ENCODE results near the gene HDHD5.

Gene HDHD5

DNA sequence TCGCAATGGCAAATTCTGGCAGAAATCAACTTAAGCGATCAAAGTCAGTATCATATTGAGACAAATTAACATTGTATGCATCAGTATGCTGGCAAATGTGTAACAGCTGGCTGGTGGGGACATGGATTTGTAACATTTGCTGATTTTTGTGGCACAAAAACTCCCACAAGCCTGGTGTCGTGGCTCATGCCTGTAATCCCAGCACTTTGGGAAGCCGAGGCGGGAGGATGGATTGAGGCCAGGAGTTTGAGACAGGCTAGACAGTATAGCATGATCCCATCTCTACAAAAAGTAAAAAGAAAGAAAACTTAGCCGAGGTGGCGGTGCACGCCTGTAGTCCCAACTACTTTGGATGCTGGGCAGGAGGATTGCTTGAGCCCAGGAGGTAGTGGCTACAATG is 17.6 kb upstream of the HDHD5 start:
- intact Hi-C loops (cut with DNase I; ENCODE audit: low total_unique reads), result no loop called here

GRCh38 chr22:17172029-17172833 is 13.2 kb upstream of the HDHD5 start:
- peaks cover 0 to 23% (median 18%) of the 10 kb centered on the region in 4 donors for H3K4me1 ChIP-seq
- peak overlapping the region; percentile 61 to 91 for H3K4me3 ChIP-seq
- no peak for TF ChIP-seq CTCF (IDR thresholded peaks at IDR 0.05)
- H3K36me3 ChIP-seq, result no peaks in the 10 kb centered on the region
- H3K27me3 ChIP-seq, result no peaks in the 10 kb centered on the region
- no peak for DNase-seq
- intact Hi-C loops (cut with DNase I; ENCODE audit: low total_unique reads), result loop anchor here (5.0 kb wide), 1 partner anchor 85 kb away; no protein-coding TSS in a partner anchor
- peak overlapping the region; percentile 89 to 93 for H3K27ac ChIP-seq
- H3K9me3 ChIP-seq, result no peaks in the 10 kb centered on the region

More for the DNA sequence above, 17.6 kb upstream of the HDHD5 start:
- Histone ChIP-seq H3K4me3 (no peak overlapping the region), H3K9me3 (no peaks in the 10 kb centered on the region), H3K27ac (no peak overlapping the region), H3K4me1 (peaks cover 0 to 10% (median 8%) of the 10 kb centered on the region in 4 donors), H3K36me3 (no peaks in the 10 kb centered on the region), H3K27me3 (no peaks in the 10 kb centered on the region)
- DNase-seq, result no peak
- TF ChIP-seq CTCF (IDR thresholded peaks at IDR 0.05), result no peak

DNA sequence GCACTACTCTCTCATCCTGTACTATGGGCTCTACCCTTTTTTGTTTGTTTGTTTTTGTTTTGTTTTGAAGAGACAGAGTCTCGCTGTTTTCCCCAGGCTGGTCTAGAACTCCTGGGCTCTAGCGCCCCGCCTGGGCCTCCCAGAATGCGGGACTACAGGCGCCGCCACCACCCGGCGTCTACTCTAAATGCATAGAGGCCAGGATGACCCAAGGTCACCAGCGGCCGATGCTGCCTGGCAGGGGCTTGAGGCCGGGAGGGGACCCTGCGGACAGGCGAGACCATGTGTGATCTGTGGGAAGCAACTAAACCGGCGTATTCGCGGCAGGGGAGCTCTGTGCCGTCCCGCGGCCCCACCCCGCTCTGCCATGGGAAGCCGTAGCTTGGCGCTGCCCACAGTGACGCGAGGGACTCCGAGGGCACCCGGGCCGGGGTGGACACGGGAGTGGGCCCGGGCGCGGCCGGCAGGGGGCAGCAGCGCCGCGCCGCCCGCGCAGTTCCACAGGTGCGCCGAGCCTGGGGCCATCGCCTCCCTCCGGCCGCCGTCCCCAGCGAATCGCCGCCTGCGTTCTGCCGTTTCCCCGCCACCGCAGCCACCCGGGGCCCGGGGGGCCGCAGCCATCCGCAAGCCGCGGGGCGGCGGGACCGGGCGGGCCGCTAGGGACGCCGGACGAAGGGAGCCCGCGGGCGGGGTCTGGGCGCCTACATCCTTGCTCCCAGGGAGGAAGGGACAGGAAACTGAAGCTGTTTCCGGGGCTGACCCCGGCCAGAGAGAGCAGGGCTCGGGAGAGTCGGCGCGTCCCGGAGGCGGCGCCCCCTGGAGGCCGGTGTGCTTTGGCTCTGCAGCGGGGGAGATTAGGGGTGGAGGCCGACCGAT is 12.3 kb upstream of the HDHD5 start:
- TF ChIP-seq CTCF (IDR thresholded peaks at IDR 0.05), result peak; percentile 66 to 92
- H3K27me3 ChIP-seq, result no peaks in the 10 kb centered on the region
- H3K4me1 ChIP-seq, result peaks cover 0 to 24% (median 19%) of the 10 kb centered on the region in 4 donors
- H3K36me3 ChIP-seq, result no peaks in the 10 kb centered on the region
- H3K9me3 ChIP-seq, result no peaks in the 10 kb centered on the region
- intact Hi-C loops (cut with DNase I; ENCODE audit: low total_unique reads), result loop anchor here (5.0 kb wide), 1 partner anchor 84 kb away; no protein-coding TSS in a partner anchor
- DNase-seq, result peak; percentile 83 to 93
- H3K4me3 ChIP-seq, result peak overlapping the region; percentile 61 to 91
- peak overlapping the region; percentile 89 to 93 for H3K27ac ChIP-seq

DNA sequence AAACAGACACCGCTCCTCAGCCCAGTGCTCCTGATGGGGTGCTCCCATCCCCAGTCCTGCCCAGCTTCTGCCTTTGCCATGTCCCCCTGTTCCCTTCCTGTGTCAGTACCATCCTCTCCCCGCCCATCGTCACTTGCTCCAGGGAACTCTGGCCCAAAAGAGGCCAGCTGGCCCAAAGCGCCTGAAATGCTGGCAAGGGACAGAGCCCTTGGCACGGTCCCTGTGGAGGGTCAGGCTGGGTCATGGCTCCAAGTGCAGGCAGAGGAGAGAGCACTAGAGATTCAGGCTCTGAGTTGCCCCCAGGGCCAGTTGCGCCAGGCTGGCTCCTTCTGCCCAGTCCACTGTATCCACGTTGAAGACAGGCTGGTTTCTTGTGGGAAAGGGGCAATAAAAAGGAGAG is 8.4 kb upstream of the HDHD5 start:
- H3K27ac ChIP-seq, result peak overlapping the region; percentile 32 to 41
- no peak overlapping the region for H3K4me3 ChIP-seq
- TF ChIP-seq CTCF (IDR thresholded peaks at IDR 0.05), result no peak
- H3K36me3 ChIP-seq, result no peaks in the 10 kb centered on the region
- DNase-seq, result peak in 1 of 2 donors; percentile 81
- H3K4me1 ChIP-seq, result peaks cover 0 to 22% (median 18%) of the 10 kb centered on the region in 4 donors
- no peaks in the 10 kb centered on the region for H3K27me3 ChIP-seq
- H3K9me3 ChIP-seq, result no peaks in the 10 kb centered on the region
- intact Hi-C loops (cut with DNase I; ENCODE audit: low total_unique reads), result no loop called here

DNA sequence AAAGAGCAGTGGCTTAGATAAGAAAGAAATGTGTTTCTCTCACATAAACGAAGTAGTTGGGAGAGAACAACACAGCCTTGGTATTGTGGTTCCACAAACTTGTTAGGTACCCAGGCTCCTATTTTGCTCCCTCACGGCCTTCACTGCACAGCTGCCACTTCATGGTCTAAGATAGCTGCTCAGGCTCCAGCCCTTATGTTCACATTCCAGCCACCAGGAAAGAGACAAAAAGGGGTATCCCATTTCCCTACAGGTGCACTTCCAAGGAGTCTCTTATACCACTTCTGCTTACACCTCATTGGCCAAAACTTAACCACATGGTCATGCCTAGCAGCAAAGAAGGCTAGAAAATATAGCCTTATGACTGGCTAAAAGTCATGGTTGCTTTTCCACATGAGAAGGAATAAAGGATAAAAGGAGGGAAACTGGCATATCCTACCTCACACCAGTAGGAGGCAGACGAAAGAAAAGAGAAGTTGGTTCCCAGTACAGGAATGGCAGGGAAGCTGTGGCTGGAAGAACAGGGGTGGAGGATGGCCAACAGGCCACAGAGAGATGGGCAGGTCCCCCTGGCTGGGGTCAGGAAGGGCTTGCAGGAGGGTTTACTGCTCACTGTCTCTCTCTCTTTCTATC is 5.4 kb upstream of the HDHD5 start:
- Histone ChIP-seq H3K27me3 (no peaks in the 10 kb centered on the region), H3K9me3 (no peaks in the 10 kb centered on the region), H3K36me3 (no peaks in the 10 kb centered on the region), H3K4me3 (no peak overlapping the region), H3K4me1 (peaks cover 0 to 17% (median 11%) of the 10 kb centered on the region in 4 donors), H3K27ac (no peak overlapping the region)
- intact Hi-C loops (cut with DNase I; ENCODE audit: low total_unique reads), result no loop called here
- DNase-seq, result no peak
- no peak for TF ChIP-seq CTCF (IDR thresholded peaks at IDR 0.05)

Measured in tibial artery (tissue), 4 donors.